K562 (cell line): ENCODE data around the gene PPM1N. TPM values are rescaled to one million over a fixed set of nuclear protein-coding genes. Genes with fewer than 3 reads are reported as not detected.

ENCODE experiments used
- ATAC-seq: fragments of 200-7000 bp; cut with Tn5 transposase; 3 replicates; pipeline ENCODE4 v1.9.1; 2020; ENCODE audit warnings: moderate library complexity
- BruUV-seq: library from RNA; stranded (reverse); fragments of 400-500 nt; replicated peaks from 2 replicates; lab custom pipeline; 2021; lab: Mats Ljungman, UMichigan
- CTCF ChIA-PET: fragments of 300-600 bp; formaldehyde crosslinking; extraction: SDS; loops from one replicate; lab custom pipeline; 2021; ENCODE audit warnings: low intra/inter-chr PET ratio; lab: Yijun Ruan, JAX
- POLR2A ChIA-PET: fragments of 300-600, 350-650 bp; sonication (Branson Sonifier 250); formaldehyde crosslinking; extraction: SDS; loops from one replicate; lab custom pipeline; 2021; ENCODE audit warnings: antibody characterized with exemption, inconsistent platforms; lab: Yijun Ruan, JAX
- DNase-seq, 4 experiments: peaks; one replicate each; pipeline versions ENCODE4 v3.0.0 to v3.0.0-alpha.2; 2011 to 2018; ENCODE audit warnings: low spot score in 3 of 4, mixed read lengths in 3 of 4; ENCODE audit errors: extremely low read depth in 1 of 4
- FAIRE-seq: peaks from 2 replicates; lab custom pipeline; 2011; peaks lifted over from hg19 to GRCh38; lab: Jason Lieb, UNC
- H2AFZ ChIP-seq: 2 replicates; pipeline ENCODE4 v1.6.0; 2011; ENCODE audit warnings: low read depth, low read length, control low read depth, inconsistent platforms
- H3K27ac ChIP-seq: fragments of 200-600 bp; 3 replicates; pipeline ENCODE4 v1.8.0; 2011; ENCODE audit warnings: low read depth, mild to moderate bottlenecking, control low read depth, inconsistent platforms, low read length, moderate library complexity, mixed read lengths; ENCODE audit errors: extremely low read depth
- H3K27me3 ChIP-seq, 2 experiments: fragments of 300-600 bp in 1 of 2; 2 replicates in 1 of 2; 3 replicates in 1 of 2; pipeline versions ENCODE4 v1.6.0 to v1.8.0; 2011; ENCODE audit warnings: inconsistent platforms in 2 of 2, low read length in 2 of 2, mild to moderate bottlenecking in 1 of 2, mixed read lengths in 1 of 2, moderate library complexity in 1 of 2; ENCODE audit not compliant: control insufficient read depth in 2 of 2, insufficient read depth in 2 of 2
- H3K36me3 ChIP-seq: fragments of 300-600 bp; 3 replicates; pipeline ENCODE4 v1.8.0; 2011; ENCODE audit warnings: mild to moderate bottlenecking, low read length, inconsistent platforms; ENCODE audit not compliant: control insufficient read depth, insufficient read depth
- H3K4me1 ChIP-seq, 2 experiments: fragments of 200-600 bp in 1 of 2; replicated peaks in 1 of 2; 2 replicates in 1 of 2; 3 replicates in 1 of 2; pipeline versions ENCODE4 v1.5.1 to v1.8.0; 2011; ENCODE audit warnings: inconsistent platforms in 2 of 2, low read length in 2 of 2, mild to moderate bottlenecking in 1 of 2, mixed read lengths in 1 of 2, moderate library complexity in 1 of 2; ENCODE audit not compliant: control insufficient read depth in 2 of 2, insufficient read depth in 2 of 2
- H3K4me2 ChIP-seq: 2 replicates; pipeline ENCODE4 v1.6.1; 2011; ENCODE audit warnings: low read length, control low read depth, inconsistent platforms, mixed read lengths; ENCODE audit not compliant: insufficient read depth
- H3K4me3 ChIP-seq: fragments of 200-600 bp; sonication (generic), shearing (Covaris generic); 2 replicates; pipeline ENCODE4 v1.5.1; 2016; ENCODE audit warnings: control low read depth, inconsistent platforms
- H3K79me2 ChIP-seq: fragments of 200-600 bp; 3 replicates; pipeline ENCODE4 v1.8.0; 2011; ENCODE audit warnings: low read length, inconsistent platforms; ENCODE audit not compliant: control insufficient read depth, insufficient read depth
- H3K9ac ChIP-seq, 2 experiments: 2 replicates each; pipeline versions ENCODE4 v1.6.0 to v1.6.1; 2011; ENCODE audit warnings: low read depth in 2 of 2, low read length in 2 of 2, control low read depth in 1 of 2, inconsistent platforms in 1 of 2, mild to moderate bottlenecking in 1 of 2, mixed read lengths in 1 of 2; ENCODE audit not compliant: insufficient read depth in 1 of 2
- H3K9me1 ChIP-seq: one replicate; pipeline ENCODE4 v1.6.0; 2011; ENCODE audit warnings: inconsistent platforms, mild to moderate bottlenecking, low read length, moderate library complexity; ENCODE audit not compliant: control insufficient read depth, insufficient read depth
- H3K9me3 ChIP-seq: replicated peaks from 2 replicates; pipeline ENCODE4 v1.5.1; 2011; ENCODE audit warnings: low read depth, low read length, inconsistent platforms; ENCODE audit not compliant: control insufficient read depth, insufficient read depth
- H4K20me1 ChIP-seq: replicated peaks from 2 replicates; pipeline ENCODE4 v1.6.1; 2011; ENCODE audit warnings: low read length, inconsistent platforms, mixed read lengths; ENCODE audit not compliant: control insufficient read depth, insufficient read depth
- CEBPG ChIP-seq, 3 experiments: fragments of 200-800 bp in 1 of 3; sonication (Bioruptor generic) in 1 of 3; sonication (generic) in 1 of 3; formaldehyde crosslinking in 1 of 3; IDR thresholded peaks in 2 of 3; conservative IDR thresholded peaks in 1 of 3; 2 replicates each; pipeline versions ENCODE4 v1.6.1 to v1.8.0; 2016 to 2022; ENCODE audit warnings: missing compliant biosample characterization in 2 of 3, missing genetic modification characterization in 2 of 3, mild to moderate bottlenecking in 1 of 3, missing genetic modification reagents in 1 of 3
- GATA2 ChIP-seq: sonication (generic); formaldehyde crosslinking; IDR thresholded peaks from 2 replicates; pipeline ENCODE4 v1.4.0; 2020; ENCODE audit warnings: mild to moderate bottlenecking, missing genetic modification reagents
- NELFE ChIP-seq: IDR thresholded peaks from 2 replicates; pipeline ENCODE4 v1.6.1; 2011; ENCODE audit warnings: mild to moderate bottlenecking; ENCODE audit not compliant: insufficient read depth, insufficient read length
- SIN3A ChIP-seq, 2 experiments: fragments of 150-350 bp in 1 of 2; IDR thresholded peaks; 2 replicates each; pipeline ENCODE4 v1.6.1; 2011 to 2016; ENCODE audit warnings: borderline replicate concordance in 2 of 2, low read depth in 2 of 2, low read length in 2 of 2, mild to moderate bottlenecking in 2 of 2, moderate library complexity in 2 of 2; ENCODE audit not compliant: control insufficient read depth in 1 of 2
- ZNF217 ChIP-seq: sonication (generic); formaldehyde crosslinking; IDR thresholded peaks from 2 replicates; pipeline ENCODE4 v1.8.0; 2022; ENCODE audit warnings: mild to moderate bottlenecking, missing genetic modification reagents
- ZNF384 ChIP-seq: IDR thresholded peaks from 2 replicates; pipeline ENCODE4 v1.6.1; 2012; ENCODE audit warnings: low read depth, low read length, improper control_type of control experiment
- WGBS: fragments of 100-300 bp; shearing (Covaris generic); methylation state at CpG from one replicate; pipeline ENCODE4 v1.1.6; 2016; ENCODE audit warnings: low coverage, mixed read lengths; ENCODE audit not compliant: insufficient coverage; ENCODE audit errors: missing lambda C conversion rate; 5-methylcytosine and 5-hydroxymethylcytosine counted together
- in situ Hi-C: fragments of 300-500 bp; cut with MboI; formaldehyde crosslinking; loops from 4 replicates; pipeline ENCODE4 v1.15.0; 2018; ENCODE audit warnings: inconsistent platforms, mixed read lengths
- intact Hi-C: fragments of 100-400 bp; cut with micrococcal nuclease; formaldehyde crosslinking; loops from 2 replicates; pipeline ENCODE4 v1.14.2; 2022
- polyA plus RNA-seq, 8 experiments: library from polyadenylated mRNA; depleted of rRNA in 4 of 8; stranded (reverse) in 5 of 8; unstranded in 3 of 8; fragments of >200 nt; fragmentation: Nextera tagmentation in 2 of 8; fragmentation: Illumina TruSeq in 1 of 8; extraction: Ambion mirVana in 2 of 8; extraction: Trizol in 1 of 8; gene quantifications; 2 replicates each; pipeline versions ENCODE4 v1.2.1 to v1.2.3, GENCODE V29; 2011 to 2014; ENCODE audit warnings: inconsistent platforms in 1 of 8, missing spikeins in 1 of 8
- total RNA-seq, 7 experiments: library from RNA; depleted of rRNA in 6 of 7; stranded (reverse); fragments of >200 nt in 6 of 7; fragmentation: Illumina TruSeq in 2 of 7; extraction: Trizol in 2 of 7; gene quantifications; 2 replicates each; pipeline versions ENCODE4 v1.2.1 to v1.2.3, GENCODE V29; 2011 to 2021; ENCODE audit warnings: low replicate concordance in 1 of 7

PPM1N gene
- total and polyA plus RNA-seq, 9 of the 15 experiments (the other 6 are each of a cell fraction or from before 2014, with no cell fraction given) = 4.5 to 15.6 (median 8.7) TPM

- no peak overlapping the region for H3K4me3 ChIP-seq
- no peaks in the 10 kb centered on the region for H3K9me1 ChIP-seq
- no peak for ATAC-seq
- ChIA-PET POLR2A (interaction anchor here (0.6 kb wide), 1 partner anchor 69 kb away, joined by 3 read pairs; no protein-coding TSS in a partner anchor), CTCF (interaction anchor here (4.8 to 6.9 kb wide), 2 partner anchors 35 to 48 kb away, joined by 85 to 179 read pairs; no protein-coding TSS in a partner anchor)
- H3K9me3 ChIP-seq = no peaks in the 10 kb centered on the region
- BruUV-seq = no TSS peak
- intact Hi-C loops = no loop called here
- WGBS = 60% methylated on average over 6 of the region's 6 CpGs
- no peaks in the 10 kb centered on the region for H3K27me3 ChIP-seq
- TF ChIP-seq NELFE = no peak
- no peak for TF ChIP-seq ZNF217
- no peak for TF ChIP-seq GATA2 (CRISPR knock-in tag)
- peak; percentile 18; the same call in 1 of the 2 replicates for TF ChIP-seq CEBPG (CRISPR knock-in tag; IDR thresholded peaks at IDR 0.05)
- TF ChIP-seq CEBPG (tag; conservative IDR thresholded peaks at IDR 0.05 in 1 of 2, IDR thresholded peaks at IDR 0.05 in 1 of 2) = no peak
- TF ChIP-seq SIN3A (IDR thresholded peaks at IDR 0.05; ENCODE audit: borderline replicate concordance in 2 of 2, control insufficient read depth in 1 of 2, low read depth in 2 of 2, low read length in 2 of 2) = 0 out of 4 replicates have a peak, but pooled peaks of 1 of the 2 experiments have one; percentile 14
- TF ChIP-seq ZNF384 = peak; percentile 39; the same call in 1 of the 2 replicates
- H4K20me1 ChIP-seq = no peaks in the 10 kb centered on the region
- H3K79me2 ChIP-seq = no peaks in the 10 kb centered on the region
- H2AFZ ChIP-seq = no peak overlapping the region
- H3K4me2 ChIP-seq = no peak overlapping the region
- DNase-seq = no peak
- peaks cover 10 to 17% of the 10 kb centered on the region in 2 experiments; a peak in 4 of 5 replicates for H3K4me1 ChIP-seq
- H3K9ac ChIP-seq = no peak overlapping the region
- H3K27ac ChIP-seq = no peak overlapping the region
- in situ Hi-C loops = loop anchor here (5.0 kb wide), 1 partner anchor 33 kb away; no protein-coding TSS in a partner anchor
- no peaks in the 10 kb centered on the region for H3K36me3 ChIP-seq
- FAIRE-seq = no peak
Measured at GRCh38 chr19:45475537-45476291, 22.5 kb upstream of the PPM1N start.
